Measurements from ENCODE around the gene VASN.
A peak's percentile ranks its signal among the peaks of the same experiment; 100 is the strongest.
"Not testable (repeated sequence)": the region's sequence is repeated elsewhere in the genome, so short reads cannot be mapped to it uniquely, and the experiment has no call there.

The VASN gene

DNA sequence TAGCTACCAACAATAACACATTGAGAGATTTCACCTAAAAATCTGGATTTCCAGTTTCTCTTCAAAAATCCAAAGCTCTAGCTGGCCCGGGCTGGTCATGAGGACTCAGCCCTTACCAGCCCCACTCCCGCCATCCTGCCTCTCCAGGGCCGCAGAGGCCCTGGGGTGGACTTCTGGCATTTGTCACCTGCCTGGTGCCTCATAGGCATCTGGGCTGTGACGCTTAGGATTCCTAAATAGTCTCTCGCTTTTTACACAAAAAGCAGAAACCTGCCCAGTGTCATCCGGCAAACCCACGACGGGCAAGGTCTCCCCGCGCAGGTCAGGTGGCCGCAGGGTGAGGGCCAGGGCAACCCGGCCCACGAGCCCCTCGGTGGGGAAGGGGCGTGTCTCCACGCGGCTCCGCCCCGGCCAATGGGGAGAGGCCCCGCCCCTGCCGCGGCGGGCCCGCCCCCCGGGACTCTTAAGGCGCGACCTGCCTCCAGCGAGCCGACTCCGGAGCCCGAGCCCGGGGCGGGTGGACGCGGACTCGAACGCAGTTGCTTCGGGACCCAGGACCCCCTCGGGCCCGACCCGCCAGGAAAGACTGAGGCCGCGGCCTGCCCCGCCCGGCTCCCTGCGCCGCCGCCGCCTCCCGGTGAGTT lies at the start of gene VASN:
Gene VASN, plus strand, starts transcription at position 492 of the 644 bp plus-strand sequence. CDS start 9,030 bp downstream, outside the sequence.
- peak; percentile 65 to 71 for DNase-seq

DNA sequence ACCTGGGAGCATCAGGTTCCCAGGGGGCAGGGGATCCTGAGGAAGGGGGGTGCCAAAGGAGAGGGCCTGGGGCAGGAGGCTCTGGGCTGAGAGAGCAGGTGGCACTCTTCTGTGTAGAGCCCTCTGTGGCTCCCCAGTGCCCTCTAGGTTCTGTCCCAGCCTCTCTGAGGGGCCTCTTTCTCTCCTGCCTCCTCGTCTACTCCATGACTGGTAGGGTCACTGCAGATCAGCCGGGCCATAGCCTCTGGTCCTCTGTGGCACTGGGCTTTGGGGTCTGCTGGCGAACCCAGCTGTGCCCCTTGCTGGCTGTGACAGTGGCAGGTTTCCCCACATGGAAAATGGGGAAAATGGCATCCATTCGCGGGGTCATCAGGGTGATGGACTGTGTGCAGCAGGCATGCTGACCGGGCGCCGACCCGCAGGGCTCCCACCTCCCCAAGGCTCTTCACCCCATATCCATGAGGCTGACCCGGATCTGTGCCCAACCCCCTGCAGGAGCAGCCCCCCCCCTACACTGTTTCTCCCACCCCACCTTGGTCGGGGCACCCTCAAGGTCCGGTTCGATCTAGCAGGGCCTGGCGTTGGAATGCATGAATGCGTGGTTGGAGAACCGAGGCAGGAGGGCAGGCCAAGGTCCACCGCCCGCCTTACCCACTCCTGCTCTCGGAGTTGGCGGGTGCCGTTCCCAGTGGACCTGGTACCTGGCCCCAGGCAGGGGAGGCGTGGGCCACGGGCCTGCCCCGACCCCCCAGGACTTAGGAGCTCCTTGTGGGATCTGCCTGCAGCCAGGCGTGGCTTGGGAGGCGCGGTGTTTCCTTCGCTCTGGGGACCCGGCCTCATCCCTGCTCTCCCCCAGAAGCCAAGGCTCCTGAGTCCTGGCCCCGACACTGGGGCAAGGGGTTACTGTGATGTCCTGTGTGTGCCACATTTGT lies 49.3 kb upstream of the VASN start:
- DNase-seq: no peak

DNA sequence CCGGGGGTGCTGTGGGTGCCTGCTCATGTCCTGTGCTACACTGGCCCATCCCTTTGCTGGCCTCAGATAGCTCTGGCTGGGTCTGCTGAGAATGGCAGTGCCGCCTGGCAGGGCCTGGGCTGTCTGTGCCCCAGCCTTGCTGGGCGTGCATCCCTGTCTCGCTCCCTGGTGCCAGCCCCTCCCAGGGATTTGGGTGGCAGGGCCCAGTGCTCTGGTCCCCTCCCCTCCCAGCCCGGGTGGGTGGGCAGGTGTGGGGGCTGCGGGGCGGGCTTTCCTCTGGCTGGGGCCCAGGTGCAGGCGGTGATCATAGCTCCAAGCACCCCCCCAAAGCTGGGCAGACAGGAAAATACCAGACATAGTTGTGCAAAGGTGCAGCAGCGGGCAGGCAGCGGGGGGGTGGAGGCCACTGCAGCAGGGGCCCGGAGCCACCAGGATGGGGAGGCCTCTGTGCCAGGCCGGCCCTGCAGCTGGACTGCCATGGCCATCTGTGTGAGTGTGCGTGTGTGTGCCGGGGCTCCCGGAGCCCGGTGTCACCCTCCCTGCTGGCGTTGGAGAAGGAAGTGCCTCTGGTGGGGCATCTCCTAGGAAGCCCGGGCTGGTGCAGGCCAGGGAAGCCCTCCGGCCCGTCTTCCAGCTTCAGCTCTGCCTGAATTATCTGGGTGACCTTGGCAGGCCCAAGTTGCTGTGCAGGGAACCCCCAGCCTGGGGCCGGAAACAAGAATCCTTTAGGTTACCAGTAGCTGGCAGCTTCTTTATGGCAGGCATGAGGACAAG lies 48.4 kb upstream of the VASN start:
- no peak for DNase-seq

DNA sequence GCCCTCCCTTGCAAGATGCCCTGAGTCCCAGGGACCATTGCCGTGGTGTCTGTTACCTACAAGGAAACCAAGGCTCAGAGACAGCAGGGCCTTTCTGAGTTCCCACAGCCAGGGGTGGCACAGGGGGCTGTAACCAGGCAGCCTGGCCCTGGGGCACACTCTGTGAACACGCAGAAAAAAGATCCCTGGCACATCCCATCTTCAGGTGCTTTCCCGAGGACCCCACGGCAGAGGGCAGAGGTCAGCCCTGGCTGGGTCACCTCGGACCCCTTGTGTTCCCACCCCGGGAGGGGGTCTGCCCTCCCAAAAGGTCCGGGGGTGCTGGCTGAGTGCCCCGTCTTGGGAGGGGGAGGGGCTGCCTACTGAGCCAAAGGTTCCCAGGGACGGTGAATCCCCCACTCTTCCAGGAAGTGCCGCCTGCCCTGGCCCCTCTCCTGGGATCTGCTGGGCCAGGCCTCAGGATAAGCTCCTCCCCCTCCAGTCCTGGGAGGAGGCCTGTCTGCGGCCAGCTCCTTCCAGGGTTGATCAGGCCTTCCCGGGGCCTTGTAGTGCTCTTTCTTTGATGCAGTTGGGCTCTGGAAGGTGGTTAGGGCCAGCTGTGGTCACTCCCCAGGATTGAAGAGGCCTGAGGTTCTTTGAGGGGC lies 47.7 kb upstream of the VASN start:
- DNase-seq: no peak

DNA sequence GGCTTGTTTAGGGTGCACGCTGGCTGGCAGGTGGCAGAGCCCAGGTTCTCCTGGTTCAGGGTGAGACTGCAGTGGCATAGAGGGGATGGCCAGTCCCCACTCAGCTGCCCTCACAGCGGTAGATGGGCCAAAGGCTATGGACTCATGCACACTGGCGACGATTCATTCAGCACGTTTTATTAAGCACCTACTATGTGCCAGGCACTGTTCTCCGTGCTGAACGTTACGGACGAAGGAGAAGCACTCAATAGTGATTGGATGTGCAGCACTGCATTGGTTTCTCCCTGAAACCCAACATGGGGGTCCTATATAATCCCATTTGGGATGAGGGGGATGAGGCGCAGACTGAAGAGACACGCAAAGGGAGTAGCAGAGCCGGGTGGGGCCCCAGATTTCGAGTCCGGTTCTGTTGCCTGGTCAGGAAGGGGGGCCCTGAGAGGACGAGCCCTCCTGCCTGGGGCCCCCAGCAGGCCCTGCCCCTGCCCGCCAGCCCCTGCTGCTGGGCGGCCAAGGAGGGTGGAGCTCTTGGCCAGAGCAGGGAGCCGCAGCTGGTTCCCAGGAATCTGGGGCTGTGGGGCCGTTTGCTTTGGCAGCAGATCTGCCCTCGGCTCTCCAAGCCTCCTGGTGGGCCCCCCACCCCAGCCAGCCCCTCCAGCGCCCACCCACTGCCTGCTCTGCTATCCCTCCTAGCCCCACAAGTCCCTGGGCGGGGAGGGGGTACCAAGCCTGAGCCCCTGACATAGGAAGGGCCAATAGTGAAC lies 47.0 kb upstream of the VASN start:
- no peak for DNase-seq

DNA sequence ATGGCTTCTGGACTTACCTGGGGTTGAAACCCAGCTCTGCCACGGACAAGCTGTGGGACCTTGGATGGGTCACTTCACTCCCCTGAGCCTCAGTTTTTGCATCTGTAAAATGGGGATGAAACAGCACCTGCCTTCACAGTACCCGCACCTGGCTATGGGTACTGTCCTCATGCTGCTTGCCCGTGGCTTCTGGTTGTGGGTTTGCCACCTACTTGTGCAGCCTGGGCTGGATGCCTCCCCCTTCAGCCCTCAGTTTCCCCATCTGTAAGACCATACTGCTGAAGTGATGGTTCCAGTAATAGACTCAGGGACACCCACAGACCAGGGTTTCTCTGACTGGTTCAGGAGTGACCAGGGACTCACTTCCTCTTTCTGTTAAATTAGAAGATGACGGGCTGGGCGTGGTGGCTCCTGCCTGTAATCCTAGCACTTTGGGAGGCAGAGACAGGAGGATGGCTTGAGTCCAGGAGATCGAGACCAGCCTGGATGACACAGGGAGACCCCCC lies 46.3 kb upstream of the VASN start:
- no peak for DNase-seq

DNA sequence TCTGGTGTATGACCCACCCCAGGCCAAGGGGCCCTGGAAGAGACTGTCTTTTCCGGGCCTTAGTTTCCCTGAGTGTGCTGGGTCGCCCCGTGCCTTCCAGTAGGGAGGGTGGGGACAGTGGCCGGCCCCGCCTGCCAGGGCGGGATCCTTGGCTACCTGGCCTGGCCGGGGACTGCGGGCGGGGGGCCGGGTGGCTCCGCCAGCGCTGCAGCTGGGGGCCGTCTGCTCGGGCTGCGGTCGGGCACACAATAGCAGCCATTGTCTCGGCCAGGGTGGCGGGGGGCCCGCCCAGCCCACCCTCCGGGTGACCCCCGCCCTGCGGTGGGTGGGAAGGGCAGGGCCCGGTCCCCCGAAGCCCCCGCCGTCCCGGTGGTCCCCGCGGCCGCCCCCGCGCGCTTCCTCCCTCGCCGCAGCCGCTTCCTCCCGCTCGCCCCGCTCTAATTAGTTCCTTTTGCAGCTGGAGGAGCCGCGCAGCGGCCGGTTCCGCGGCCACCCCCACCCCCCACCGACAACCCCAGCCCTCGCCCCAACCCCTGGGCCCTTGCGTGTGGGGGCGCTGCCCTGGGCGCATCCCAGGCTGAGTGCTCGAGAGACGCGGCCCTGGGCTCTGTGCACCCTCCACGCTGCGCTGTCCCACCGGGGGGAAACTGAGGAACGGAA lies 44.1 kb upstream of the VASN start:
- DNase-seq: no peak

DNA sequence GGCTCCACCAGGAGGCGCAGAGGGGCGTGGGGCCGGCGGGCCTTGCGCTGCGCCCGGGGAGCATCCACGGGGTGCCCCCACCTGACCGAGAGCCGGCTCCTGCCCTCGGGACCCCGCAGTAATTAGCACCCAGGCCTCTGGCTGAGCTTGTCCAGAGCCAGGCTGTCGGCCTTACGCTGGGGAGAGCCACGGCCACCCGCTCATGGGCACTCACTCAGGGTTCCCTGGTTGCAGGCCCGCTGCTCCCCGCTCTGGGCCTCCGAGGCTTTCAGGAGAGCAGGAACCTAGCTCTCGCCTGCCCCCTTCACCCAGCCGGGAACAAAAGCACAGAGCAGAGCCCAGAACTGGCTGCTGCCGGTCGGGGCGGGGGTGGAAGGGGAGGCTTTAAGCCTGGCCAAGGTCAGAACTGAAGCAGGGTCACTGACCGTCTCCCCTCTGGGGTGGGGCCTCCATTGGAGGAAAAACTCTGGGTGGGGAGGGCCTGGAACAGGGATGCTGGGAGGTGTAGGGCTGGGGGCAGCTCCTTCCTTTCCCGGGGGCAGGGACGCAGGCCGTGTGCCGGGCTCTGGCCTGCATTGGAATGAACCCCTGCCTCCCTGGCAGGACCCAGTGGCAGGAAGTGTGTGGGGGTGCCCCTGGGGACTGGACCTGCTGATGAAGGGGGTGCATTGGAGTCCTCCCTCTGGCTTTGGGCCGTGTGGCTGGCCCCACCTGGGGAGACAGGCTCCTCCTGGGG lies 43.4 kb upstream of the VASN start:
- peak; percentile 61 to 69 for DNase-seq

DNA sequence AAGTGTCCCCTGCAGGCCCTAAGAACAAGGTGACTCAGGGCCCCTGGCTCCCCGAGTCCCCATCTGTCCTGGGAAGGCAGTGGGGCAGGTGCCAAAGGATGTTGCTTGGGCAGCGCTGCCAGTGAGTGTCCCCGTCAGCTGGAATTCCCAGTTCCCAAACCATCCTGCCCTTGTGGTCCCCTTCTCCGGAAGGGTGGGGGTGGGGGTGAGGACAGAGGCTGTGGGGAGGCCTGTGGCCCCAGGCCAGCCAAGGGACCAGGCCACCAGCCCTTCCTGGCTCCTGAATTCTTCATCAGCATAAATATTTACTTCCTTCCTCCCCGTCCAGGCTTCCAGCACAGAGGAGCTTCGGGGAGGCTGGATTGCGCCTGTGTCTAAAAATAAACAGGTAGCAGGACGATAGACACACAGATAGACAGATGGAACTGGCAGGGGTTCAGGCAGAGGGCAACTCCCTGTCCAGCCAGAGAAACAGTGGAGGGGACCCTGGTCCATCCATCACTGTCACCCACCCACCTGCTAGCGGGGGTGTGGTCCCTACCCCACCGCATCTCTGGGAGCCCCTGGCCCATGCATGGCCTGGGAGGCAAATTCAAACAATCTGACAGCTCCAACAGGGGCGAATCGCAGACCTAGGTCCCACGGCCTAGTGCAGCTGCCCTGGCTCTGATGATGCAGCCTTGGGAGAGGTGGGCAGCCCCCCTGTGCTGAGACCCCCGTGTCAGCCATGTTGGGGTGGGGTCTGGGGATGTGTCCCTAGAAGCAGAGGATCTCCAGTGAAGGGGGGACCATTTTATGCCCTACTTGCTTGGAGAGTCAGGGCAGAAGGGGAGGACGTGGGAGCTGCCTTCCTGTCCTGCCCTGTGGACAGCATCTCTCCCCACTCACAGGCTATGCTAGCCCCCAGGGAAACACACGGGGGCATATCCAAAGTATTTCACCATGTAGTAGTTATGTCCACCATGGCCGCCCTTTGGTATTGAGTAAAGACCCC lies 42.6 kb upstream of the VASN start:
- no peak for DNase-seq

DNA sequence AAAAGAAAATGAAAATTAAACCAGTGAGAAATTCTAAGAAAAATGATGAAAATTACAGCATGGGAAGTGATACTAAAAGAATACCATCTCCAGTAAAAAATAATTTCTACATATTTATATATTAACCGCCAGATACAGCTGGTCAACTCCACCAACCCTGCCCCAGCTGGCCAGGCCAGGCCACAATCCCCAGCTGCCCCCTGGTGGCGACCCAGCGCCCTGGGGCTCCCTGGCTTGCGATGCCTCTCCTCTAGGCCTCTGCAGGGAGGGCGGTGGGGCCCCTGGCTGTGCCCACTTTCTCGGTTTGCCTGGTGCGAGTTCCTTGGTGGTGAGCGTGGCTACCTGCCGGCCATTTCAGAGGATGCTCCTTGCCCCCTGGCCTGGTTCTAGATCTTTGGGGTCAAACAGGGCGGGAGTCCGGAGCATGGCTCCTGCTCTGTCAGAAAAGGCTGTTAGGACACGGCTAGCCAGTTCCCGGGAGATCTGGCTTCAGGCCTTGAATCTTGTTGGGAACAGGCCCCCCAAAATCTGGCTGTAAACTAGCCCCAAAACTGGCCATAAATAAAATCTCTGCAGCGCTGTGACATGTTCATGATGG lies 41.3 kb upstream of the VASN start:
- DNase-seq: peak; percentile 77 to 82

DNA sequence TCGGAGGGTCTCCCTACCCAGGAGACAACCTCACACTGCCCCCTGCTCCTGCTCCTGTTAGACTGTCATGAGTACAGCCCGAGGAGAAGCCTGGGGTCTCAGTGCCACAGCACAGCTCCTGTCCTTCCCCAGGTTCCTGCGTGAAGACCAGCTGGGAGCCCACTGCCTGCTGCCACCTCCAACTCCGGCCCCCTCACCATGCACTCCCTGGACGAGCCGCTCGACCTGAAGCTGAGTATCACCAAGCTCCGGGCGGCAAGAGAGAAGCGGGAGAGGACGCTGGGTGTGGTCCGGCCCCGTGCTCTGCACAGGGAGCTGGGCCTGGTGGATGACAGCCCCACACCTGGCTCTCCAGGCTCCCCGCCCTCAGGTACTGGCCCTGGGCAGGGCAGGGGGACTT lies 39.6 kb upstream of the VASN start:
- no peak for DNase-seq

DNA sequence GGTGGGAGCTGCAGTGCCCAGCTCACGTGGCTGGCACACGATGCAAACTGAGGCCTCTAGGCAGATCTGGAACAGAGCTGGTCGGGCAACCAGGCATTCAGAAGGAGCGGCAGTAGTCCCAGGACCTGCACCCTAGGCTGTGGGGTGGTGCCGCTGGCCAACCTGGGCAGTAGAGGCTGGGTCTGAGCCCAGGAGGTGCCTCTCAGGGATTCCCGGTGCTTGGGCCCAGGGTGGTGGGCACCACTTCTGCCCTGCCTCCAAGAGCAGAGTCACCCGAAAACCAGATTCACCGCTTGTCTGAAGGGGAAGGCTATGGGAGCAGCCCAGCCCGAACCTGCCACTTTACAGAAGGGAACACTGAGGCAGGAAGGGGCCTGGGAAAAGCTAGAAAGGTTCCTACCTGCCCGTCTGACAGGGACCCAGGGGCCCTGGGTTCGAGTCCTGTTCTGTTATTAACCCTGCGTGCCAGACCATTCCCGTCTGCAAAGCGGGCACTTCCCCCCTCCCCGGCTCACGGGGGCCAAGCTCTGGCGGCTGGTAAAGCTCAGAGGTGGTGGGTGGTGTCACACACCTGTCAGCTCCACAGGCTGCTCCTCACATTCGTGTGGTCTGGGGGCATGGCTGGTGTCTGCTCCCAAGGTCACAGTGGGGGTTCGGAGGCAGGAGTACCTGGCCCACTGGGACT lies 38.9 kb upstream of the VASN start:
- no peak for DNase-seq

DNA sequence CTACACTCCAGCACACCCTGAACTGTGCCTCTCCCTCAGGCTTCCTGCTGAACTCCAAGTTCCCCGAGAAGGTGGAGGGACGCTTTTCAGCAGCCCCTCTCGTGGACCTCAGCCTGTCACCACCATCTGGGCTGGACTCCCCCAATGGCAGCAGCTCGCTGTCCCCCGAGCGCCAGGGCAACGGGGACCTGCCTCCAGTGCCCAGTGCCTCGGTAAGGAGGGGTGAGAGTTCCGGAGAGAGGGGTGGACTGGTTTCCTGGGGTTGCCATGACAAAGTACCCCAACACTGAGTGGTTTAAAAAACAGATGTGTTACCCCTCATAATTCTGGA lies 38.4 kb upstream of the VASN start:
- no peak for DNase-seq

DNA sequence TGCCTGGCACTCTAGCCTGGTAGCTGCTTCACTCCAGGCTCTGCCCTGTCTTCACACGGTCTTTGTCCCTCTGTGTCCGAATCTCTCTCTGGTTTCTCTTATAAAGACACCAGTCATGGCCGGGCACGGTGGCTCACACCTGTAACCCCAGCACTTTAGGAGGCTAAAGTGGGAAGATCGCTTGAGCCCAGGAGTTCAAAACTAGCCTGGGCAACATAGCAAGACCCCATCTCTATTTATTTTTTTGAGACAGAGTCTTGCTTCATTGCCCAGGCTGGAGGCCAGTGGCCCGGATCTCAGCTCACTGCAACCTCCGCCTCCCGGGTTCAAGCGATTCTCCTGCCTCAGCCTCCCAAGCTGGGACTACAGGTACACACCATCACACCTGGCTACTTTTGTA lies 37.9 kb upstream of the VASN start:
- not testable (repeated sequence) for DNase-seq

DNA sequence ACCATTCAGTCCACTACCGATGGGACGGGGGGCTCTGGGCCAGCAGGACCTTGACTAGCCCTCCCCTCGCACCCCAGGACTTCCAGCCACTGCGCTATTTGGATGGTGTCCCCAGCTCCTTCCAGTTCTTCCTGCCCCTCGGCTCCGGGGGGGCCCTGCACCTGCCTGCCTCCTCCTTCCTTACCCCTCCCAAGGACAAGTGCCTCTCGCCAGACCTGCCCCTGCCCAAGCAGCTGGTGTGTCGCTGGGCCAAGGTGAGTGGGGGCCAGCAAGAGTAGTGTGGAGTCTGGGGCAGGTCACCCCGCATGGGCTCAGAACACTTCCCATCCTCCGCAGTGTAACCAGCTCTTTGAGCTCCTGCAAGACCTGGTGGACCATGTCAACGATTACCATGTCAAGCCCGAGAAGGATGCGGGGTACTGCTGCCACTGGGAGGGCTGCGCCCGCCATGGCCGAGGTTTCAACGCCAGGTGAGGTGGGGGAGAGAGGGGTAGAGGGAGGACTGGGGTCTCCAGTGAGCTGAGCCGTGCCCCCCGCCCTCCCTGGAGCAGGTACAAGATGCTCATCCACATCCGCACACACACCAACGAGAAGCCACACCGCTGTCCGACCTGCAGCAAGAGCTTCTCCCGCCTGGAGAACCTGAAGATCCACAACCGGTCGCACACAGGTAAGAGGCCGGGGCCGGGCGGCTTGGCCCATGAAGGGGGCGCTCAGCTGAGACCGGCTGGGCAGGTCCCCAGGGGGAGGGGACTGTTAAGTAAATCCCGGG lies 36.7 kb upstream of the VASN start:
- DNase-seq: no peak

DNA sequence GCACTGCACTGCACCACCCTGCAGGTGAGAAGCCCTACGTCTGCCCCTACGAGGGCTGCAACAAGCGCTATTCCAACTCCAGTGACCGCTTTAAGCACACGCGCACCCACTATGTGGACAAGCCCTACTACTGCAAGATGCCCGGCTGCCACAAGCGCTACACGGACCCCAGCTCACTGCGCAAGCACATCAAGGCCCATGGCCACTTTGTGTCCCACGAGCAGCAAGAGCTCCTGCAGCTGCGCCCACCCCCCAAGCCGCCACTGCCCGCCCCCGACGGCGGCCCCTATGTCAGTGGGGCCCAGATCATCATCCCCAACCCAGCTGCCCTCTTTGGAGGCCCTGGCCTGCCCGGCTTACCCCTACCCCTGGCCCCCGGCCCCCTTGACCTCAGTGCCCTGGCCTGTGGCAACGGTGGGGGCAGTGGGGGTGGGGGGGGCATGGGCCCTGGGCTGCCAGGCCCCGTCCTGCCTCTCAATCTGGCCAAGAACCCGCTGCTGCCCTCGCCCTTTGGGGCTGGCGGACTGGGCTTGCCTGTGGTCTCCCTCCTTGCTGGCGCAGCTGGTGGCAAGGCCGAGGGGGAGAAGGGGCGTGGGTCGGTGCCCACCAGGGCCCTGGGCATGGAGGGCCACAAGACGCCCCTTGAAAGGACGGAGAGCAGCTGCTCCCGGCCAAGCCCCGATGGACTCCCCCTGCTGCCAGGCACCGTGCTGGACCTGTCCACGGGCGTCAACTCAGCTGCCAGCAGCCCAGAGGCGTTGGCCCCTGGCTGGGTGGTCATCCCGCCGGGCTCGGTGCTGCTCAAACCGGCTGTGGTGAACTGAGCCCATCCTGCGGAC lies 34.7 kb upstream of the VASN start:
- DNase-seq: no peak

All from activated CD4-positive, alpha-beta T cell treated with anti-CD3 and anti-CD28 coated beads, Interleukin-2, amount 50 U/mL, for 48 hours (primary cell).